DMS153 treated with DMSO at 0.1 percent for 48 hours (cell line): Measurements from ENCODE around the gene ZC3H7B.
"Not testable (repeated sequence)": the region's sequence is repeated elsewhere in the genome, so short reads cannot be mapped to it uniquely, and the experiment has no call there.

ENCODE experiments used
- DNase-seq: peaks from one replicate; lab custom pipeline; 2025; ENCODE audit not compliant: unreplicated experiment; lab: John Stamatoyannopoulos, UW

Gene ZC3H7B

GRCh38 chr22:41285820-41286638 lies 15.3 kb upstream of the ZC3H7B start, which contains the start of gene RANGAP1:
RANGAP1 (minus strand) TSS chr22:41286187; CDS start chr22:41281044, 5,143 bp downstream.
- peak; percentile 97 for DNase-seq

GRCh38 chr22:41286639-41287091 lies 14.7 kb upstream of the ZC3H7B start:
- peak; percentile 43 for DNase-seq

GRCh38 chr22:41288245-41288946 lies 12.9 kb upstream of the ZC3H7B start:
- DNase-seq: peak; percentile 58

GRCh38 chr22:41289671-41290070 lies 11.7 kb upstream of the ZC3H7B start:
- no peak for DNase-seq

- no peak for DNase-seq
These were observed 10.8 kb upstream of the ZC3H7B start for GRCh38 chr22:41290262-41291221.

GRCh38 chr22:41294816-41295215 lies 6.5 kb upstream of the ZC3H7B start:
- DNase-seq: not testable (repeated sequence)

GRCh38 chr22:41296826-41297667 lies 4.3 kb upstream of the ZC3H7B start:
- no peak for DNase-seq

GRCh38 chr22:41300661-41301060 lies 664 bp upstream of the ZC3H7B start:
- DNase-seq: no peak

- DNase-seq: no peak
These were observed 869 bp downstream of the ZC3H7B start for GRCh38 chr22:41302021-41302767.

GRCh38 chr22:41302811-41303210 lies 1.5 kb downstream of the ZC3H7B start:
- DNase-seq: no peak

- DNase-seq: no peak
These were observed 4.3 kb downstream of the ZC3H7B start for GRCh38 chr22:41305646-41306045.

GRCh38 chr22:41308054-41308453 lies 6.7 kb downstream of the ZC3H7B start:
- DNase-seq: no peak

- DNase-seq: no peak
These were observed 7.2 kb downstream of the ZC3H7B start for GRCh38 chr22:41308544-41308947.

- no peak for DNase-seq
These were observed 9.0 kb downstream of the ZC3H7B start for GRCh38 chr22:41310336-41310735.

- DNase-seq: no peak
These were observed 10.2 kb downstream of the ZC3H7B start for GRCh38 chr22:41311487-41311886.

- DNase-seq: no peak
These were observed 13.5 kb downstream of the ZC3H7B start for GRCh38 chr22:41314821-41315220.

GRCh38 chr22:41315586-41315985 lies 14.3 kb downstream of the ZC3H7B start:
- DNase-seq: no peak

- no peak for DNase-seq
These were observed 19.3 kb downstream of the ZC3H7B start for GRCh38 chr22:41320416-41321240.
